CD14-positive monocyte (primary cell): ENCODE results near the gene BCAS1. TPM values are rescaled to one million over a fixed set of nuclear protein-coding genes. Genes with fewer than 3 reads are reported as not detected.

Source experiments
- DNase-seq, 3 donors: peaks; one replicate each; pipeline ENCODE4 v3.0.0-alpha.2; 2011 to 2022
- H2AFZ ChIP-seq: 2 replicates; pipeline ENCODE4 v1.6.0; 2012; ENCODE audit warnings: mild to moderate bottlenecking, low read depth, low read length, inconsistent platforms; ENCODE audit not compliant: insufficient read depth, poor library complexity, severe bottlenecking
- H3K27ac ChIP-seq, 2 donors: 1 replicate in 1 of 2; 2 replicates in 1 of 2; pipeline ENCODE4 v1.5.1; 2012 to 2013; ENCODE audit warnings: low read length in 2 of 2, control low read depth in 1 of 2, inconsistent platforms in 1 of 2, low read depth in 1 of 2, mild to moderate bottlenecking in 1 of 2
- H3K27me3 ChIP-seq, 2 donors: one replicate each; pipeline versions ENCODE4 v1.6.0 to v1.6.1; 2011 to 2013; ENCODE audit warnings: low read length in 2 of 2; ENCODE audit not compliant: control insufficient read depth in 2 of 2, insufficient read depth in 2 of 2
- H3K36me3 ChIP-seq, 2 donors: replicated peaks in 1 of 2; 1 replicate in 1 of 2; 2 replicates in 1 of 2; pipeline versions ENCODE4 v1.5.1 to v1.6.1; 2012 to 2013; ENCODE audit warnings: low read length in 2 of 2, control low read depth in 1 of 2, inconsistent platforms in 1 of 2, mild to moderate bottlenecking in 1 of 2; ENCODE audit not compliant: insufficient read depth in 2 of 2, control insufficient read depth in 1 of 2
- H3K4me1 ChIP-seq, 2 donors: 1 replicate in 1 of 2; 2 replicates in 1 of 2; pipeline versions ENCODE4 v1.5.1 to v1.6.1; 2012 to 2013; ENCODE audit warnings: low read length in 2 of 2, control low read depth in 1 of 2, inconsistent platforms in 1 of 2, mild to moderate bottlenecking in 1 of 2, moderate library complexity in 1 of 2; ENCODE audit not compliant: insufficient read depth in 2 of 2, control insufficient read depth in 1 of 2
- H3K4me2 ChIP-seq: replicated peaks from 2 replicates; pipeline ENCODE3; 2012; ENCODE audit warnings: low read length, moderate library complexity, mild to moderate bottlenecking; ENCODE audit not compliant: poor library complexity, severe bottlenecking; ENCODE audit errors: extremely low read depth
- H3K4me3 ChIP-seq, 3 experiments: fragments of 200-600 bp in 1 of 3; sonication (generic) in 1 of 3; replicated peaks in 1 of 3; 1 replicate in 2 of 3; 2 replicates in 1 of 3; pipeline ENCODE4 v1.5.1; 2011 to 2013; ENCODE audit warnings: low read length in 3 of 3, mild to moderate bottlenecking in 3 of 3, control low read depth in 2 of 3, low read depth in 2 of 3, inconsistent platforms in 1 of 3, moderate library complexity in 1 of 3
- H3K79me2 ChIP-seq: 2 replicates; pipeline ENCODE4 v1.6.0; 2012; ENCODE audit warnings: mild to moderate bottlenecking, control low read depth, inconsistent platforms, low read length, moderate library complexity; ENCODE audit not compliant: insufficient read depth
- H3K9ac ChIP-seq: 2 replicates; pipeline ENCODE4 v1.6.0; 2017; ENCODE audit warnings: low read length, mild to moderate bottlenecking; ENCODE audit not compliant: insufficient read depth, poor library complexity, severe bottlenecking
- H3K9me3 ChIP-seq, 2 donors: replicated peaks in 1 of 2; 1 replicate in 1 of 2; 2 replicates in 1 of 2; pipeline versions ENCODE4 v1.5.1 to v1.6.1; 2012 to 2013; ENCODE audit warnings: low read length in 2 of 2, control low read depth in 1 of 2; ENCODE audit not compliant: control insufficient read depth in 1 of 2, insufficient read depth in 1 of 2
- H4K20me1 ChIP-seq: 2 replicates; pipeline ENCODE4 v1.6.0; 2012; ENCODE audit warnings: mild to moderate bottlenecking, low read length, control low read depth, moderate library complexity; ENCODE audit not compliant: insufficient read depth
- H3K27ac Mint-ChIP-seq, 7 donors: one replicate each; pipeline ENCODE4 v1.8.0; 2020; ENCODE audit warnings: mild to moderate bottlenecking in 7 of 7, mixed read lengths in 7 of 7, moderate library complexity in 6 of 7, inconsistent platforms in 2 of 7
- H3K27me3 Mint-ChIP-seq, 3 donors: one replicate each; pipeline ENCODE4 v1.8.0; 2021 to 2022; ENCODE audit warnings: low read depth in 3 of 3, mild to moderate bottlenecking in 3 of 3, mixed read lengths in 3 of 3, moderate library complexity in 3 of 3, inconsistent platforms in 1 of 3
- H3K36me3 Mint-ChIP-seq, 2 donors: one replicate each; pipeline ENCODE4 v1.8.0; 2020; ENCODE audit warnings: mixed read lengths in 2 of 2, inconsistent platforms in 1 of 2, mild to moderate bottlenecking in 1 of 2
- H3K4me1 Mint-ChIP-seq: one replicate; pipeline ENCODE4 v1.8.0; 2020; ENCODE audit warnings: mild to moderate bottlenecking, mixed read lengths
- H3K4me3 Mint-ChIP-seq, 2 donors: one replicate each; pipeline ENCODE4 v1.8.0; 2020; ENCODE audit warnings: mild to moderate bottlenecking in 2 of 2, mixed read lengths in 2 of 2, moderate library complexity in 1 of 2
- H3K9me3 Mint-ChIP-seq, 7 donors: one replicate each; pipeline ENCODE4 v1.8.0; 2020 to 2022; ENCODE audit warnings: mixed read lengths in 7 of 7, mild to moderate bottlenecking in 6 of 7, moderate library complexity in 6 of 7, inconsistent platforms in 2 of 7
- CTCF ChIP-seq: fragments of 200-600 bp; IDR thresholded peaks from one replicate; pipeline ENCODE4 v1.8.0; 2022; ENCODE audit warnings: antibody characterized with exemption, mild to moderate bottlenecking
- WGBS: methylation state at CpG from one replicate; pipeline ENCODE4 v1.1.5; 2013; ENCODE audit warnings: missing lambda C conversion rate; ENCODE audit not compliant: insufficient coverage; 5-methylcytosine and 5-hydroxymethylcytosine counted together
- intact Hi-C, 2 donors: fragments of 100-400 bp; cut with micrococcal nuclease; formaldehyde crosslinking; loops; one replicate each; pipeline versions ENCODE4 v1.15.0 to v1.15.1; 2023
- polyA plus RNA-seq, 3 donors: library from polyadenylated mRNA; depleted of rRNA in 1 of 3; unstranded in 2 of 3; stranded (reverse) in 1 of 3; fragments of 300-500 nt in 2 of 3; fragments of >200 nt in 1 of 3; fragmentation: Illumina TruSeq in 2 of 3; gene quantifications; 1 replicate in 2 of 3; 2 replicates in 1 of 3; pipeline ENCODE4 v1.2.3, GENCODE V29; 2012 to 2021

Gene BCAS1
- polyA plus RNA-seq, 3 donors = 0.01 to 0.02 TPM; not detected in 1

- Histone ChIP-seq H3K27ac (no peak overlapping the region), H3K4me3 (no peak overlapping the region), H4K20me1 (no peaks in the 10 kb centered on the region), H3K4me1 (no peaks in the 10 kb centered on the region), H3K79me2 (no peaks in the 10 kb centered on the region), H3K9me3 (peaks cover 19 to 22% of the 10 kb centered on the region in 2 donors), H2AFZ (no peak overlapping the region), H3K36me3 (no peaks in the 10 kb centered on the region), H3K4me2 (no peak overlapping the region), H3K27me3 (peaks cover 0 to 4% of the 10 kb centered on the region in 2 donors), H3K9ac (no peak overlapping the region)
- DNase-seq = no peak
- intact Hi-C loops = no loop called here
- WGBS = no CpG with 5 or more reads among the region's 2 CpGs
- H3K4me3 Mint-ChIP-seq = no peak overlapping the region
- peaks cover 4 to 10% (median 9%) of the 10 kb centered on the region in 3 donors for H3K27me3 Mint-ChIP-seq
- no peak overlapping the region for H3K27ac Mint-ChIP-seq
- TF ChIP-seq CTCF = no peak
- peaks cover 17 to 37% (median 22%) of the 10 kb centered on the region in 7 donors for H3K9me3 Mint-ChIP-seq
- H3K4me1 Mint-ChIP-seq = no peaks in the 10 kb centered on the region
- no peaks in the 10 kb centered on the region for H3K36me3 Mint-ChIP-seq
These were observed 69.5 kb downstream of the BCAS1 start for GRCh38 chr20:54000914-54001313.

GRCh38 chr20:54000262-54000661 lies 70.1 kb downstream of the BCAS1 start:
- no peaks in the 10 kb centered on the region for H3K36me3 Mint-ChIP-seq
- H3K9me3 Mint-ChIP-seq = peaks cover 17 to 36% (median 22%) of the 10 kb centered on the region in 7 donors
- no peaks in the 10 kb centered on the region for H3K36me3 ChIP-seq
- H2AFZ ChIP-seq = no peak overlapping the region
- H3K27ac ChIP-seq = no peak overlapping the region
- H3K27me3 ChIP-seq = peaks cover 0 to 4% of the 10 kb centered on the region in 2 donors
- no peak overlapping the region for H3K9ac ChIP-seq
- no peak overlapping the region for H3K4me3 Mint-ChIP-seq
- H3K79me2 ChIP-seq = no peaks in the 10 kb centered on the region
- no peak overlapping the region for H3K4me3 ChIP-seq
- H3K27me3 Mint-ChIP-seq = peaks cover 5 to 11% (median 9%) of the 10 kb centered on the region in 3 donors
- H3K4me2 ChIP-seq = no peak overlapping the region
- no peak for TF ChIP-seq CTCF
- peaks cover 19 to 22% of the 10 kb centered on the region in 2 donors for H3K9me3 ChIP-seq
- no peaks in the 10 kb centered on the region for H3K4me1 ChIP-seq
- intact Hi-C loops = no loop called here
- no peak overlapping the region for H3K27ac Mint-ChIP-seq
- no peaks in the 10 kb centered on the region for H4K20me1 ChIP-seq
- H3K4me1 Mint-ChIP-seq = no peaks in the 10 kb centered on the region
- no peak for DNase-seq
